HepG2 (cell line): ENCODE data around the gene PRCD. TPM values are rescaled to one million over a fixed set of nuclear protein-coding genes. Genes with fewer than 3 reads are reported as not detected.

Source experiments
- DNMT1 ChIP-seq: sonication (generic); formaldehyde crosslinking; IDR thresholded peaks from 2 replicates; pipeline ENCODE4 v1.5.1; 2020; ENCODE audit warnings: mild to moderate bottlenecking, missing genetic modification reagents
- HMG20B ChIP-seq: conservative IDR thresholded peaks from 2 replicates; pipeline ENCODE4 v1.6.1; 2016; ENCODE audit warnings: missing genetic modification reagents, missing compliant biosample characterization
- HNRNPLL ChIP-seq: fragments of 200-400 bp; formaldehyde crosslinking; IDR thresholded peaks from 2 replicates; pipeline ENCODE4 v1.6.1; 2017; ENCODE audit warnings: mild to moderate bottlenecking, low read depth, low read length; ENCODE audit not compliant: poor library complexity, severe bottlenecking
- MED1 ChIP-seq: sonication (generic); formaldehyde crosslinking; IDR thresholded peaks from 2 replicates; pipeline ENCODE4 v1.4.0; 2020; ENCODE audit warnings: missing genetic modification reagents
- MEF2D ChIP-seq: sonication (generic); formaldehyde crosslinking; IDR thresholded peaks from 2 replicates; pipeline ENCODE4 v1.5.1; 2020; ENCODE audit warnings: mild to moderate bottlenecking, missing genetic modification reagents
- MXD4 ChIP-seq: IDR thresholded peaks from 2 replicates; pipeline ENCODE4 v1.6.1; 2016; ENCODE audit warnings: mild to moderate bottlenecking, missing biosample characterization, missing genetic modification reagents
- SOX13 ChIP-seq, 3 experiments: fragments of 450-650 bp in 1 of 3; sonication (generic) in 1 of 3; formaldehyde crosslinking in 1 of 3; IDR thresholded peaks in 2 of 3; conservative IDR thresholded peaks in 1 of 3; 2 replicates each; pipeline versions ENCODE4 v1.5.0 to v1.6.1; 2016 to 2020; ENCODE audit warnings: antibody characterized with exemption in 1 of 3, mild to moderate bottlenecking in 1 of 3, missing compliant biosample characterization in 1 of 3, missing genetic modification reagents in 1 of 3, moderate library complexity in 1 of 3
- ZNF101 ChIP-seq: sonication (generic); formaldehyde crosslinking; IDR thresholded peaks from 2 replicates; pipeline ENCODE4 v1.4.0; 2020; ENCODE audit warnings: mild to moderate bottlenecking, low read depth, missing genetic modification reagents, borderline replicate concordance
- ZNF138 ChIP-seq: sonication (generic); formaldehyde crosslinking; IDR thresholded peaks from 2 replicates; pipeline ENCODE4 v1.5.0; 2020; ENCODE audit warnings: mild to moderate bottlenecking, low read depth, missing genetic modification reagents
- ZNF24 ChIP-seq: fragments of 450-650 bp; IDR thresholded peaks from 2 replicates; pipeline ENCODE4 v1.6.1; 2017; ENCODE audit warnings: antibody characterized with exemption, mild to moderate bottlenecking
- ZNF33B ChIP-seq: sonication (generic); formaldehyde crosslinking; IDR thresholded peaks from 2 replicates; pipeline ENCODE4 v1.5.1; 2020; ENCODE audit warnings: mild to moderate bottlenecking, missing genetic modification reagents
- ZNF432 ChIP-seq: sonication (generic); formaldehyde crosslinking; IDR thresholded peaks from 2 replicates; pipeline ENCODE4 v1.5.0; 2020; ENCODE audit warnings: missing genetic modification reagents, mild to moderate bottlenecking, borderline replicate concordance
- polyA plus RNA-seq, 8 experiments: library from polyadenylated mRNA; depleted of rRNA in 3 of 8; stranded (reverse) in 7 of 8; unstranded in 1 of 8; fragments of >200 nt; fragmentation: Illumina TruSeq in 4 of 8; extraction: Trizol in 4 of 8; gene quantifications; 2 replicates each; pipeline versions ENCODE4 v1.2.1 to v1.2.3, GENCODE V29; 2011 to 2016; ENCODE audit warnings: low read depth in 4 of 8, missing spikeins in 1 of 8, mixed read lengths in 1 of 8; ENCODE audit not compliant: insufficient read depth in 1 of 8
- total RNA-seq, 5 experiments: library from RNA; depleted of rRNA; stranded (reverse); fragments of >200 nt; fragmentation: Illumina TruSeq; extraction: Trizol; gene quantifications; 2 replicates each; pipeline ENCODE4 v1.2.3, GENCODE V29; 2016; ENCODE audit warnings: low read depth in 1 of 5
- TF ChIP-seq, protein P1 (sequence below): sonication (generic); formaldehyde crosslinking; IDR thresholded peaks from 2 replicates; pipeline ENCODE4 v1.8.0; 2022; ENCODE audit warnings: missing genetic modification reagents, low read depth, mild to moderate bottlenecking, borderline replicate concordance
- TF ChIP-seq, protein P2 (sequence below): sonication (generic); formaldehyde crosslinking; IDR thresholded peaks from 2 replicates; pipeline ENCODE4 v1.9.0; 2021; ENCODE audit warnings: missing genetic modification reagents, borderline replicate concordance
- TF ChIP-seq, protein P3 (sequence below): sonication (generic); formaldehyde crosslinking; IDR thresholded peaks from 2 replicates; pipeline ENCODE4 v1.9.0; 2022; ENCODE audit warnings: missing genetic modification reagents, mild to moderate bottlenecking, borderline replicate concordance
- TF ChIP-seq, protein P4 (sequence below): IDR thresholded peaks from 2 replicates; pipeline ENCODE4 v1.6.1; 2016; ENCODE audit warnings: low read depth, borderline replicate concordance
- TF ChIP-seq, protein P5 (sequence below): sonication (generic); formaldehyde crosslinking; IDR thresholded peaks from 2 replicates; pipeline ENCODE4 v1.8.1; 2022; ENCODE audit warnings: mild to moderate bottlenecking, missing genetic modification reagents
- TF ChIP-seq, protein P6 (sequence below): sonication (generic); formaldehyde crosslinking; IDR thresholded peaks from 2 replicates; pipeline ENCODE4 v1.4.0; 2020; ENCODE audit warnings: missing genetic modification reagents

PRCD gene
- total and polyA plus RNA-seq, 2 of the 13 experiments (the other 11 are each of a cell fraction or from before 2014, with no cell fraction given), result 0.51 TPM; not detected in 1

DNA sequence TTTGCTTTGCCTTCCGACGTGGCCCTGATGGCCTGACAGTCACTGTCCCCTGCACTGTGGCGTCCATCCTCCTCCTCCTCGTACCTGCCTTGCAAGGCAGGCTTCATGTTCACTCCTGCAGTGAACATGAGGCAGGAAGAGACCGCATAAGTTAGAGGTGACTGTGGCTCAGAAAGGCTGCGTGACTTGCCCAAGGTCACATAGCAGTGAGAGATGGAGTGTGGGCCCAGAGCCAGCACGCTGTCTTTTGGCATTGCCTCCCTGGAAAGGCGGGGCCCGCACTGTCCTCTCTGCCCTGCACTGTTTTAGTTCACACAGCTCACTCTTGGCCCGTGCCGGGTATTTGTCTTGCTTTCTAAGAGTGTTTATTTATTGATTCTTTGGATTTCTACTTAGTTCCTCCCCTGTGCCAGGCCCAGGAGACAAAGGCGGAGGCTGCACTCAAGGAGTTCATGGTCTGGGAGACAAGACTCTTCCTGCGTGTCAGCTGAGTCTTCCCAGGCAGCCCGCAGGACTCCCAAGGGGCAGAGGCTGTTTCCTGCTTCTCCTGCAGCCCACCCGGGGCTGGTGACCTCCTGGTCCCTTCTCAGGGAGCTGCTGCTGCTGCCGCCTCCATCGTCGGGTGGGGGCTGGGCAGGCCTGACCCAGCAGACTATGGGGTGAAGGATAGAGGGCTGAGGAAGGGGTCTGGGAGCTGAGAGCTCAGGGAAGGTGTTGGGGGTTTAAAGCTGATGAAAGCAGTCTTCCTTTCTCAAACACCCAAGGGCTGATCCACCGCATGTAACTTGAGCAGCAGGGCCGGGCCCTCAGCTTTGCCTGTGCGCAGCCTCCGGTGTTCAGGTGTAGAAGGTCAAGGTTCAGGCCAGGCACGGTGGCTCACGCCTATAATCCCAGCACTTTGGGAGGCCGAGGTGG, 15.0 kb upstream of the PRCD start (continued):
- no peak for TF ChIP-seq MXD4 (CRISPR knock-in tag)
- TF ChIP-seq, protein P1, sequence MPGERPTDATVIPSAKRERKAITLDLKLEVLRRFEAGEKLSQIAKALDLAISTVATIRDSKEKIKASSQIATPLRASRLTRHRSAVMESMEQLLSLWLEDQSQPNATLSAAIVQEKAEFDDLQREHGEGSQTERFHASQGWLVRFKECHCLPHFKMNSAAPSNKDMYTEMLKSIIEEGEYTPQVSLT (CRISPR knock-in tag), result no peak
- TF ChIP-seq DNMT1 (CRISPR knock-in tag), result no peak
- no peak for TF ChIP-seq HMG20B
- TF ChIP-seq ZNF33B (CRISPR knock-in tag), result no peak
- TF ChIP-seq ZNF24, result no peak
- peak; percentile 24 for TF ChIP-seq MED1 (CRISPR knock-in tag)
- TF ChIP-seq ZNF432 (CRISPR knock-in tag), result no peak
- TF ChIP-seq, protein P2, sequence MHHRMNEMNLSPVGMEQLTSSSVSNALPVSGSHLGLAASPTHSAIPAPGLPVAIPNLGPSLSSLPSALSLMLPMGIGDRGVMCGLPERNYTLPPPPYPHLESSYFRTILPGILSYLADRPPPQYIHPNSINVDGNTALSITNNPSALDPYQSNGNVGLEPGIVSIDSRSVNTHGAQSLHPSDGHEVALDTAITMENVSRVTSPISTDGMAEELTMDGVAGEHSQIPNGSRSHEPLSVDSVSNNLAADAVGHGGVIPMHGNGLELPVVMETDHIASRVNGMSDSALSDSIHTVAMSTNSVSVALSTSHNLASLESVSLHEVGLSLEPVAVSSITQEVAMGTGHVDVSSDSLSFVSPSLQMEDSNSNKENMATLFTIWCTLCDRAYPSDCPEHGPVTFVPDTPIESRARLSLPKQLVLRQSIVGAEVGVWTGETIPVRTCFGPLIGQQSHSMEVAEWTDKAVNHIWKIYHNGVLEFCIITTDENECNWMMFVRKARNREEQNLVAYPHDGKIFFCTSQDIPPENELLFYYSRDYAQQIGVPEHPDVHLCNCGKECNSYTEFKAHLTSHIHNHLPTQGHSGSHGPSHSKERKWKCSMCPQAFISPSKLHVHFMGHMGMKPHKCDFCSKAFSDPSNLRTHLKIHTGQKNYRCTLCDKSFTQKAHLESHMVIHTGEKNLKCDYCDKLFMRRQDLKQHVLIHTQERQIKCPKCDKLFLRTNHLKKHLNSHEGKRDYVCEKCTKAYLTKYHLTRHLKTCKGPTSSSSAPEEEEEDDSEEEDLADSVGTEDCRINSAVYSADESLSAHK, result no peak
- TF ChIP-seq ZNF101 (CRISPR knock-in tag), result no peak
- TF ChIP-seq, protein P3, sequence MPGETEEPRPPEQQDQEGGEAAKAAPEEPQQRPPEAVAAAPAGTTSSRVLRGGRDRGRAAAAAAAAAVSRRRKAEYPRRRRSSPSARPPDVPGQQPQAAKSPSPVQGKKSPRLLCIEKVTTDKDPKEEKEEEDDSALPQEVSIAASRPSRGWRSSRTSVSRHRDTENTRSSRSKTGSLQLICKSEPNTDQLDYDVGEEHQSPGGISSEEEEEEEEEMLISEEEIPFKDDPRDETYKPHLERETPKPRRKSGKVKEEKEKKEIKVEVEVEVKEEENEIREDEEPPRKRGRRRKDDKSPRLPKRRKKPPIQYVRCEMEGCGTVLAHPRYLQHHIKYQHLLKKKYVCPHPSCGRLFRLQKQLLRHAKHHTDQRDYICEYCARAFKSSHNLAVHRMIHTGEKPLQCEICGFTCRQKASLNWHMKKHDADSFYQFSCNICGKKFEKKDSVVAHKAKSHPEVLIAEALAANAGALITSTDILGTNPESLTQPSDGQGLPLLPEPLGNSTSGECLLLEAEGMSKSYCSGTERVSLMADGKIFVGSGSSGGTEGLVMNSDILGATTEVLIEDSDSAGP, result no peak; the same call in 1 of the 2 replicates
- no peak for TF ChIP-seq SOX13 (IDR thresholded peaks at IDR 0.05)
- TF ChIP-seq SOX13 (CRISPR knock-in tag; conservative IDR thresholded peaks at IDR 0.05 in 1 of 2, IDR thresholded peaks at IDR 0.05 in 1 of 2), result peak in 1 of 2 experiments; percentile 66; a peak in 2 of 4 replicates
- peak; percentile 67 for TF ChIP-seq HNRNPLL
- peak; percentile 62; the same call in 1 of the 2 replicates for TF ChIP-seq ZNF138 (CRISPR knock-in tag)
- TF ChIP-seq, protein P4, sequence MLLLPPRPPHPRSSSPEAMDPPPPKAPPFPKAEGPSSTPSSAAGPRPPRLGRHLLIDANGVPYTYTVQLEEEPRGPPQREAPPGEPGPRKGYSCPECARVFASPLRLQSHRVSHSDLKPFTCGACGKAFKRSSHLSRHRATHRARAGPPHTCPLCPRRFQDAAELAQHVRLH, result 0 out of 2 replicates have a peak, but pooled peaks have one; percentile 33
- TF ChIP-seq, protein P5, sequence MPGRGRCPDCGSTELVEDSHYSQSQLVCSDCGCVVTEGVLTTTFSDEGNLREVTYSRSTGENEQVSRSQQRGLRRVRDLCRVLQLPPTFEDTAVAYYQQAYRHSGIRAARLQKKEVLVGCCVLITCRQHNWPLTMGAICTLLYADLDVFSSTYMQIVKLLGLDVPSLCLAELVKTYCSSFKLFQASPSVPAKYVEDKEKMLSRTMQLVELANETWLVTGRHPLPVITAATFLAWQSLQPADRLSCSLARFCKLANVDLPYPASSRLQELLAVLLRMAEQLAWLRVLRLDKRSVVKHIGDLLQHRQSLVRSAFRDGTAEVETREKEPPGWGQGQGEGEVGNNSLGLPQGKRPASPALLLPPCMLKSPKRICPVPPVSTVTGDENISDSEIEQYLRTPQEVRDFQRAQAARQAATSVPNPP (CRISPR knock-in tag), result no peak
- TF ChIP-seq MEF2D (CRISPR knock-in tag), result peak; percentile 79
- TF ChIP-seq, protein P6, sequence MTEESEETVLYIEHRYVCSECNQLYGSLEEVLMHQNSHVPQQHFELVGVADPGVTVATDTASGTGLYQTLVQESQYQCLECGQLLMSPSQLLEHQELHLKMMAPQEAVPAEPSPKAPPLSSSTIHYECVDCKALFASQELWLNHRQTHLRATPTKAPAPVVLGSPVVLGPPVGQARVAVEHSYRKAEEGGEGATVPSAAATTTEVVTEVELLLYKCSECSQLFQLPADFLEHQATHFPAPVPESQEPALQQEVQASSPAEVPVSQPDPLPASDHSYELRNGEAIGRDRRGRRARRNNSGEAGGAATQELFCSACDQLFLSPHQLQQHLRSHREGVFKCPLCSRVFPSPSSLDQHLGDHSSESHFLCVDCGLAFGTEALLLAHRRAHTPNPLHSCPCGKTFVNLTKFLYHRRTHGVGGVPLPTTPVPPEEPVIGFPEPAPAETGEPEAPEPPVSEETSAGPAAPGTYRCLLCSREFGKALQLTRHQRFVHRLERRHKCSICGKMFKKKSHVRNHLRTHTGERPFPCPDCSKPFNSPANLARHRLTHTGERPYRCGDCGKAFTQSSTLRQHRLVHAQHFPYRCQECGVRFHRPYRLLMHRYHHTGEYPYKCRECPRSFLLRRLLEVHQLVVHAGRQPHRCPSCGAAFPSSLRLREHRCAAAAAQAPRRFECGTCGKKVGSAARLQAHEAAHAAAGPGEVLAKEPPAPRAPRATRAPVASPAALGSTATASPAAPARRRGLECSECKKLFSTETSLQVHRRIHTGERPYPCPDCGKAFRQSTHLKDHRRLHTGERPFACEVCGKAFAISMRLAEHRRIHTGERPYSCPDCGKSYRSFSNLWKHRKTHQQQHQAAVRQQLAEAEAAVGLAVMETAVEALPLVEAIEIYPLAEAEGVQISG, result peak; percentile 31; the same call in 1 of the 2 replicates
